Kidney epithelial cell (primary cell): Measurements from ENCODE around the gene TST. TPM values are rescaled to one million over a fixed set of nuclear protein-coding genes. Genes with fewer than 3 reads are reported as not detected.

Experiments used
- DNase-seq: peaks from one replicate; pipeline ENCODE4 v3.0.0-alpha.2; 2010; ENCODE audit warnings: low read depth
- H3K27me3 ChIP-seq: 2 replicates; pipeline ENCODE4 v1.6.0; 2011; ENCODE audit warnings: low read length; ENCODE audit not compliant: control insufficient read depth, insufficient read depth
- H3K36me3 ChIP-seq: 2 replicates; pipeline ENCODE4 v1.5.1; 2011; ENCODE audit warnings: low read length; ENCODE audit not compliant: control insufficient read depth, insufficient read depth
- H3K4me3 ChIP-seq: 2 replicates; pipeline ENCODE4 v1.5.1; 2011; ENCODE audit warnings: low read depth, mild to moderate bottlenecking, control low read depth, low read length
- CTCF ChIP-seq: IDR thresholded peaks from 2 replicates; pipeline ENCODE4 v1.5.1; 2011; ENCODE audit warnings: mild to moderate bottlenecking, moderate library complexity, low read length, control low read depth, inconsistent platforms; ENCODE audit not compliant: insufficient read depth, poor library complexity, severe bottlenecking
- total RNA-seq: library from RNA; depleted of rRNA; stranded (reverse); fragments of >200 nt; gene quantifications from 2 replicates; pipeline ENCODE4 v1.2.3, GENCODE V29; 2015

Gene TST
- total RNA-seq, 1 donor from 2014 or later = 64.3 TPM

- H3K36me3 ChIP-seq = no peaks in the 10 kb centered on the region
- no peak for TF ChIP-seq CTCF
- no peak for DNase-seq
Observed at GRCh38 chr22:37036655-37037377, 17.6 kb upstream of the TST start.

DNA sequence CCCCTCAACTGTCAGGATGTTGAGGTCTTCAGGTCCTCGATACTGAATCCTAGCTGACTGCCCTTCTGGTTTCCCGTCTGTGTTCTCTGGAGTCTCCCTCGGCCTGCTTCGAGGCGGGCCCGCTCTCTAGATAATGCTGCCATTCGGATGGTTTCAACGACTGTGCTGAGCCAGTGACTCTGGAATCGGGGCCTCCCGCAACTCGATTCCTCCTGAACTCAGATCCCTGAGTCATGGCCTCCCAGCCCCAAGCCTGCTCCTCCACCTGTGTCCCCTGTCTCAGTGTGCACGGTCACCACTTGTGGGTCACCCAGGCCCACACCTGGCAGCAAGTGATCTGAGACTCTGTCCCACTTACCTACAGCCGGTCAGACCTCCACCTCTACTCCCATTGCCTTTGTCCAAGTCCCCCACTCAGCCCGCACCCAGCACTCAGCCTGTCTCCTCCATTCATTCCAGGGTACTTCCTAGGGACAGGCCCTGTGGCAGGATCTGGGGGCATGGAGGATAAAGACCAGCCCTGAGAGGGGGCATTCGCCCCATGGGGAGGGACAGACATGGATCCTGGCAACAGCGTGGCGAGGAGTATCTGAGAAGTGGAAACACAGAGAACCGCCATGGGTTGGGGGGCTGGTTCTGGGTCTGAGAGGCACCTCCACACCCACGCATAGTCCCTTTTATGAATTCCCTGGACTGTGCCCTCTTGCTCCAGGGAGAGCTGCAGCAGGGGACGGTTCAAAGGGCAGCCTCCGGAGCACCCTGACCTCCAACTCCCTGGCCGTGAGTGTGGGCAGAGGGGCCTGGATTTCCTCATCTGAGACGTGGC is 14.6 kb upstream of the TST start:
- H3K4me3 ChIP-seq = no peak overlapping the region
- no peak for TF ChIP-seq CTCF
- H3K36me3 ChIP-seq = no peaks in the 10 kb centered on the region
- no peaks in the 10 kb centered on the region for H3K27me3 ChIP-seq
- no peak for DNase-seq

More at GRCh38 chr22:37036655-37037377, 17.6 kb upstream of the TST start:
- no peaks in the 10 kb centered on the region for H3K27me3 ChIP-seq
- H3K4me3 ChIP-seq = no peak overlapping the region

GRCh38 chr22:37032535-37033460 is 13.6 kb upstream of the TST start:
- H3K4me3 ChIP-seq = no peak overlapping the region
- H3K27me3 ChIP-seq = no peaks in the 10 kb centered on the region
- no peak for TF ChIP-seq CTCF
- H3K36me3 ChIP-seq = no peaks in the 10 kb centered on the region
- DNase-seq = peak; percentile 83

DNA sequence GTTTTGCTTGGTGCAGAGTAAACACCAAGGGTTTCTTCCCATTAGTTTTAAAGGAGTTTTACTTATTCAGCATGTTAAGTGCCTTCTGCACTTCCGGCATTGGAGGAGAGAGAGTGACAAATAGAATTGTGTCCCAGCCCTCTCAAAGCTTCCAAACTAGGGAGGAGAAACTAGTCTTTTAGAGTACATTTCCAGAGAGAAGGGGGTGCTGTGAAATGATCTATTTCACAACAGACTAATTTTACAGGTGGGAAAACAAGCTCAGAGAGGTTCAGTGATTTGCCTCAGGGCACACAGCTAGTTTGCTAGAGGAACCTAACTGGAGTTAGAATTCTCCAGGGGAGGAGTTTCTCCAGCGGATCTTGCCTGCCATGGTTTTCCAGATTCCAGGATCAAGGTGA is 12.9 kb upstream of the TST start:
- no peaks in the 10 kb centered on the region for H3K36me3 ChIP-seq
- no peaks in the 10 kb centered on the region for H3K27me3 ChIP-seq
- no peak for DNase-seq
- TF ChIP-seq CTCF = no peak
- H3K4me3 ChIP-seq = no peak overlapping the region

GRCh38 chr22:37030560-37031281 is 11.5 kb upstream of the TST start:
- TF ChIP-seq CTCF = peak; percentile 23
- H3K27me3 ChIP-seq = no peaks in the 10 kb centered on the region
- H3K4me3 ChIP-seq = no peak overlapping the region
- no peaks in the 10 kb centered on the region for H3K36me3 ChIP-seq
- DNase-seq = no peak
